ENCODE results near the gene UGT1A6. TPM values are rescaled to one million over a fixed set of nuclear protein-coding genes. Genes with fewer than 3 reads are reported as not detected.

Gene UGT1A6
- total and polyA plus RNA-seq, 2 of the 4 experiments (the other 2 are of a cell fraction), result not detected

- in situ Hi-C loops (cut with MboI; ENCODE audit: low sequenced_read_pairs), result no loop called here
- Histone ChIP-seq H3K36me3 (ENCODE audit: control insufficient read depth, insufficient read depth, low read length) (no peaks in the 10 kb centered on the region), H3K4me2 (ENCODE audit: low read depth, low read length) (no peak overlapping the region), H3K4ac (ENCODE audit: low read depth, low read length) (no peak overlapping the region), H2AK5ac (ENCODE audit: low read depth, low read length) (no peak overlapping the region), H3K9me1 (ENCODE audit: insufficient read depth, low read length) (no peaks in the 10 kb centered on the region), H3K14ac (replicated peaks; ENCODE audit: low read depth, low read length) (no peak overlapping the region), H2BK5ac (ENCODE audit: low read depth, low read length, poor library complexity, severe bottlenecking) (no peak overlapping the region), H3K18ac (ENCODE audit: low read depth, low read length) (no peak overlapping the region), H3K79me1 (ENCODE audit: low read depth in 1 of 2, low read length in 2 of 2) (no peaks in the 10 kb centered on the region), H3K56ac (ENCODE audit: extremely low read depth, insufficient read depth, low read length) (no peak overlapping the region), H2BK20ac (ENCODE audit: low read depth, low read length) (no peak overlapping the region), H3K9me3 (ENCODE audit: control insufficient read depth, insufficient read depth, low read length) (no peaks in the 10 kb centered on the region), H2BK15ac (ENCODE audit: low read depth, low read length) (no peak overlapping the region), H3K23ac (ENCODE audit: low read depth, low read length) (no peak overlapping the region), H4K20me1 (ENCODE audit: insufficient read depth, low read length) (no peaks in the 10 kb centered on the region), H4K8ac (ENCODE audit: low read depth in 2 of 2, low read length in 2 of 2) (no peak overlapping the region), H3K4me3 (ENCODE audit: insufficient read depth, low read depth, low read length) (no peak overlapping the region), H3K27me3 (ENCODE audit: control insufficient read depth, insufficient read depth, low read length) (peaks cover 2% of the 10 kb centered on the region), H2BK120ac (ENCODE audit: low read depth, low read length) (no peak overlapping the region), H3K9ac (ENCODE audit: low read depth, low read length) (no peak overlapping the region), H2AK9ac (replicated peaks; ENCODE audit: low read depth, low read length, poor library complexity) (no peak overlapping the region), H3K4me1 (ENCODE audit: control insufficient read depth, insufficient read depth, low read length) (no peaks in the 10 kb centered on the region), H4K5ac (ENCODE audit: low read depth, low read length) (no peak overlapping the region), H2AFZ (replicated peaks; ENCODE audit: low read length, poor library complexity) (no peak overlapping the region), H3K27ac (ENCODE audit: insufficient read depth, low read length) (no peak overlapping the region), H4K91ac (ENCODE audit: insufficient read depth, low read depth, low read length) (no peak overlapping the region)
- no CpG with 5 or more reads among the region's 11 CpGs for WGBS, 2 experiments (ENCODE audit: extremely low coverage in 2 of 2, insufficient read length in 1 of 2)
- ChIA-PET POLR2A (ENCODE audit: unreplicated experiment) (no interaction called here), CTCF (no interaction called here)
- DNase-seq, result no peak
- no peak for ATAC-seq (ENCODE audit: low read depth)
- no peak for TF ChIP-seq POLR2A (IDR thresholded peaks at IDR 0.05; ENCODE audit: low read depth, low read length)
- no peak for TF ChIP-seq USF2 (IDR thresholded peaks at IDR 0.05; ENCODE audit: low read depth, low read length)
- no peak for TF ChIP-seq RCOR1 (IDR thresholded peaks at IDR 0.05; ENCODE audit: insufficient replicate concordance, low read length)
- no peak for TF ChIP-seq CEBPB (IDR thresholded peaks at IDR 0.05; ENCODE audit: low read depth, low read length)
- TF ChIP-seq, protein P1, sequence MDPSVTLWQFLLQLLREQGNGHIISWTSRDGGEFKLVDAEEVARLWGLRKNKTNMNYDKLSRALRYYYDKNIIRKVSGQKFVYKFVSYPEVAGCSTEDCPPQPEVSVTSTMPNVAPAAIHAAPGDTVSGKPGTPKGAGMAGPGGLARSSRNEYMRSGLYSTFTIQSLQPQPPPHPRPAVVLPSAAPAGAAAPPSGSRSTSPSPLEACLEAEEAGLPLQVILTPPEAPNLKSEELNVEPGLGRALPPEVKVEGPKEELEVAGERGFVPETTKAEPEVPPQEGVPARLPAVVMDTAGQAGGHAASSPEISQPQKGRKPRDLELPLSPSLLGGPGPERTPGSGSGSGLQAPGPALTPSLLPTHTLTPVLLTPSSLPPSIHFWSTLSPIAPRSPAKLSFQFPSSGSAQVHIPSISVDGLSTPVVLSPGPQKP (IDR thresholded peaks at IDR 0.05; ENCODE audit: borderline replicate concordance, low read depth, low read length), result no peak
- TF ChIP-seq MAZ (IDR thresholded peaks at IDR 0.05; ENCODE audit: borderline replicate concordance, low read depth, low read length), result no peak
- TF ChIP-seq RFX5 (IDR thresholded peaks at IDR 0.05; ENCODE audit: low read depth, low read length), result no peak
- no peak for TF ChIP-seq MXI1 (IDR thresholded peaks at IDR 0.05; ENCODE audit: borderline replicate concordance, low read depth, low read length)
- intact Hi-C loops (cut with micrococcal nuclease), result no loop called here
- no TSS peak for BruUV-seq (replicated peaks)
- dilution Hi-C loops (cut with HindIII; ENCODE audit: low sequenced_read_pairs, unreplicated experiment), result no loop called here
These were observed 952 bp upstream of the UGT1A6 start for GRCh38 chr2:233691443-233692433.

All from IMR-90 (cell line).